PC-3 (cell line): ENCODE measurements around the gene ZC3H12C.

Experiments used
- EZH2phosphoT487 ChIP-seq: fragments of 300-600 bp; sonication (generic); IDR thresholded peaks from 2 replicates; pipeline ENCODE4 v1.6.1; 2018; ENCODE audit warnings: mild to moderate bottlenecking, antibody characterized with exemption, low read length, borderline replicate concordance
- TF ChIP-seq, protein P1 (sequence below): fragments of 300-600 bp; sonication (generic); conservative IDR thresholded peaks from 2 replicates; pipeline ENCODE4 v1.5.1; 2017; ENCODE audit warnings: antibody characterized with exemption, low read depth, mild to moderate bottlenecking, low read length

DNA sequence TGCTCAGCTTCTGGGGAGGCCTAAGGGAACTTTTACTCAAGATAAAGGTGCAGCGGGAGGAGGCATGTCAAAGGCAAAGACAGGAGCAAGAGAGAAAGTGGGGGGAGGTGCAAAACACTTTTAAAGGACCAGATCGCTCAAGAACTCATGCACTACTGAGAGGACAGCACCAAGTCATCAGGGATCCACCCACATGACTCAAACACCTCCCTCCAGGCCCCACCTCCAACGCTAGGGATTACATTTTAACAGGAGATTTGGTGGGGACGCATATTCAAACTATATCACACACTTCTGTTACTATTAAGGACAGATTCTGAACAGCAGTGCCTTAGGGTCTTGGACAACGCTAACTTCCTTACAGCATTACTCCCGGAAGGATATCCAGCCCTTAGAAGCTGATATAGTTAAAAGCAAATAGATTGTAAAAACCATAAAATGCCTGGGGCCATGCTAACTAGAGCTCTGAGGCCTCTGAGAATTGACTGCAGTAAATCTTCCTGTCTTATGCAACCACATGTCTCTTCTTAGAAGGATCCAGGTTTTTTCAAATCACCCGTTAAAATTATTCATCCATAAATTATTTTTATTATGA is 16.7 kb upstream of the ZC3H12C start:
- TF ChIP-seq, protein P1, sequence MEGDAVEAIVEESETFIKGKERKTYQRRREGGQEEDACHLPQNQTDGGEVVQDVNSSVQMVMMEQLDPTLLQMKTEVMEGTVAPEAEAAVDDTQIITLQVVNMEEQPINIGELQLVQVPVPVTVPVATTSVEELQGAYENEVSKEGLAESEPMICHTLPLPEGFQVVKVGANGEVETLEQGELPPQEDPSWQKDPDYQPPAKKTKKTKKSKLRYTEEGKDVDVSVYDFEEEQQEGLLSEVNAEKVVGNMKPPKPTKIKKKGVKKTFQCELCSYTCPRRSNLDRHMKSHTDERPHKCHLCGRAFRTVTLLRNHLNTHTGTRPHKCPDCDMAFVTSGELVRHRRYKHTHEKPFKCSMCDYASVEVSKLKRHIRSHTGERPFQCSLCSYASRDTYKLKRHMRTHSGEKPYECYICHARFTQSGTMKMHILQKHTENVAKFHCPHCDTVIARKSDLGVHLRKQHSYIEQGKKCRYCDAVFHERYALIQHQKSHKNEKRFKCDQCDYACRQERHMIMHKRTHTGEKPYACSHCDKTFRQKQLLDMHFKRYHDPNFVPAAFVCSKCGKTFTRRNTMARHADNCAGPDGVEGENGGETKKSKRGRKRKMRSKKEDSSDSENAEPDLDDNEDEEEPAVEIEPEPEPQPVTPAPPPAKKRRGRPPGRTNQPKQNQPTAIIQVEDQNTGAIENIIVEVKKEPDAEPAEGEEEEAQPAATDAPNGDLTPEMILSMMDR = no peak
- TF ChIP-seq EZH2phosphoT487 = no peak
